Stimulated activated CD8-positive, alpha-beta memory T cell treated with anti-CD3 and anti-CD28 coated beads, Interleukin-4, amount 100 ng/mL, for 4 hours (primary cell): Measurements from ENCODE around the gene NAMPT.
"Not testable (repeated sequence)": the region's sequence is repeated elsewhere in the genome, so short reads cannot be mapped to it uniquely, and the experiment has no call there.

ENCODE experiments used
- DNase-seq, 2 donors: peaks; one replicate each; pipeline ENCODE4 v3.0.0-alpha.2; 2020; ENCODE audit warnings: low read depth in 2 of 2, low spot score in 1 of 2

Gene NAMPT

GRCh38 chr7:106304568-106304967, 19.8 kb upstream of the NAMPT start:
- DNase-seq: no peak

- DNase-seq: not testable (repeated sequence)
These were observed 13.8 kb upstream of the NAMPT start for GRCh38 chr7:106298631-106299030.

- not testable (repeated sequence) for DNase-seq
These were observed 13.4 kb upstream of the NAMPT start for GRCh38 chr7:106298155-106298554.

GRCh38 chr7:106294334-106294733, 9.6 kb upstream of the NAMPT start:
- DNase-seq: no peak

GRCh38 chr7:106291247-106291646, 6.5 kb upstream of the NAMPT start:
- no peak for DNase-seq

GRCh38 chr7:106290319-106290718, 5.5 kb upstream of the NAMPT start:
- no peak for DNase-seq

GRCh38 chr7:106289848-106290247, 5.1 kb upstream of the NAMPT start:
- DNase-seq: no peak

GRCh38 chr7:106288263-106288662, 3.5 kb upstream of the NAMPT start:
- DNase-seq: no peak

GRCh38 chr7:106287786-106288185, 3.0 kb upstream of the NAMPT start:
- no peak for DNase-seq

GRCh38 chr7:106285855-106286492, 1.2 kb upstream of the NAMPT start:
- DNase-seq: no peak

GRCh38 chr7:106285051-106285854, 470 bp upstream of the NAMPT start:
- DNase-seq: peak; percentile 98 to 99

- peak; percentile 22 to 38 for DNase-seq
These were observed 711 bp downstream of the NAMPT start for GRCh38 chr7:106283831-106284713.

- DNase-seq: no peak
These were observed 1.3 kb downstream of the NAMPT start for GRCh38 chr7:106283501-106283830.

- DNase-seq: no peak
These were observed 1.9 kb downstream of the NAMPT start for GRCh38 chr7:106282852-106283251.

GRCh38 chr7:106282390-106282789, 2.4 kb downstream of the NAMPT start:
- no peak for DNase-seq

- no peak for DNase-seq
These were observed 3.0 kb downstream of the NAMPT start for GRCh38 chr7:106281585-106282318.

- DNase-seq: no peak
These were observed 3.7 kb downstream of the NAMPT start for GRCh38 chr7:106281127-106281526.

- no peak for DNase-seq
These were observed 5.2 kb downstream of the NAMPT start for GRCh38 chr7:106279425-106280197.

- no peak for DNase-seq
These were observed 6.1 kb downstream of the NAMPT start for GRCh38 chr7:106278695-106279094.

GRCh38 chr7:106277976-106278375, 6.8 kb downstream of the NAMPT start:
- DNase-seq: no peak
